ENCODE data around the gene XRCC1. TPM values are rescaled to one million over a fixed set of nuclear protein-coding genes. Genes with fewer than 3 reads are reported as not detected.
A peak's percentile ranks its signal among the peaks of the same experiment; 100 is the strongest.

XRCC1 gene
- total and polyA plus RNA-seq, 9 of the 15 experiments (the other 6 are each of a cell fraction or from before 2014, with no cell fraction given): 1.5 to 36.9 (median 24.9) TPM

DNA sequence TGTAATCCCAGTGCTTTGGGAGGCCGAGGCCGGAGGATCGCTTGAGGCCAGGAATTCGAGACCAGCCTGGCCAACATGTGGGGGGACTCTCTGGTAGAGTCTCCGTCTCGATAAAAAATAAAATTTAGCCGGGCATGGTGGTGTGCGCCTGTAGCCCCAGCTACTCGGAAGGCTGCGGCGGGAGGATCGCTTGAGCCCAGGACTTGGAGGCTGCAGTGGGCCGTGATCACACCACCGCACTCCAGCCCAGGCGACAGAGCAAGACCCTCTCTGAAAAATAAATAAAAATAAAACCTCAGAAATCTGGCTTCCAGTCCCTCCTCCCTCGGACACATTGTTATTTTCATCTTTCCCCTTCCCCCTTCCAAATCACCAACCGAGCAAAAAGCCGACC lies 20.3 kb upstream of the XRCC1 start (continued):
- TF ChIP-seq, protein P1, sequence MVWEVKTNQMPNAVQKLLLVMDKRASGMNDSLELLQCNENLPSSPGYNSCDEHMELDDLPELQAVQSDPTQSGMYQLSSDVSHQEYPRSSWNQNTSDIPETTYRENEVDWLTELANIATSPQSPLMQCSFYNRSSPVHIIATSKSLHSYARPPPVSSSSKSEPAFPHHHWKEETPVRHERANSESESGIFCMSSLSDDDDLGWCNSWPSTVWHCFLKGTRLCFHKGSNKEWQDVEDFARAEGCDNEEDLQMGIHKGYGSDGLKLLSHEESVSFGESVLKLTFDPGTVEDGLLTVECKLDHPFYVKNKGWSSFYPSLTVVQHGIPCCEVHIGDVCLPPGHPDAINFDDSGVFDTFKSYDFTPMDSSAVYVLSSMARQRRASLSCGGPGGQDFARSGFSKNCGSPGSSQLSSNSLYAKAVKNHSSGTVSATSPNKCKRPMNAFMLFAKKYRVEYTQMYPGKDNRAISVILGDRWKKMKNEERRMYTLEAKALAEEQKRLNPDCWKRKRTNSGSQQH (CRISPR knock-in tag; IDR thresholded peaks at IDR 0.05): no peak
- TF ChIP-seq GABPA (tag; conservative IDR thresholded peaks at IDR 0.05; ENCODE audit: low read depth): no peak
- TF ChIP-seq USF2 (CRISPR knock-in tag; IDR thresholded peaks at IDR 0.05): no peak
- no peak for TF ChIP-seq ZNF695 (CRISPR knock-in tag; IDR thresholded peaks at IDR 0.05)
- no peak for TF ChIP-seq RBM15 (IDR thresholded peaks at IDR 0.05; ENCODE audit: insufficient read depth, low read length)
- no peak for TF ChIP-seq ZNF140 (CRISPR knock-in tag; IDR thresholded peaks at IDR 0.05)
- TF ChIP-seq DACH1 (IDR thresholded peaks at IDR 0.05; ENCODE audit: partially characterized antibody): no peak
- no peak for TF ChIP-seq CLOCK (CRISPR knock-in tag; IDR thresholded peaks at IDR 0.05; ENCODE audit: borderline replicate concordance)
- no peak for TF ChIP-seq ZNF239 (CRISPR knock-in tag; IDR thresholded peaks at IDR 0.05)
- TF ChIP-seq, protein P2, sequence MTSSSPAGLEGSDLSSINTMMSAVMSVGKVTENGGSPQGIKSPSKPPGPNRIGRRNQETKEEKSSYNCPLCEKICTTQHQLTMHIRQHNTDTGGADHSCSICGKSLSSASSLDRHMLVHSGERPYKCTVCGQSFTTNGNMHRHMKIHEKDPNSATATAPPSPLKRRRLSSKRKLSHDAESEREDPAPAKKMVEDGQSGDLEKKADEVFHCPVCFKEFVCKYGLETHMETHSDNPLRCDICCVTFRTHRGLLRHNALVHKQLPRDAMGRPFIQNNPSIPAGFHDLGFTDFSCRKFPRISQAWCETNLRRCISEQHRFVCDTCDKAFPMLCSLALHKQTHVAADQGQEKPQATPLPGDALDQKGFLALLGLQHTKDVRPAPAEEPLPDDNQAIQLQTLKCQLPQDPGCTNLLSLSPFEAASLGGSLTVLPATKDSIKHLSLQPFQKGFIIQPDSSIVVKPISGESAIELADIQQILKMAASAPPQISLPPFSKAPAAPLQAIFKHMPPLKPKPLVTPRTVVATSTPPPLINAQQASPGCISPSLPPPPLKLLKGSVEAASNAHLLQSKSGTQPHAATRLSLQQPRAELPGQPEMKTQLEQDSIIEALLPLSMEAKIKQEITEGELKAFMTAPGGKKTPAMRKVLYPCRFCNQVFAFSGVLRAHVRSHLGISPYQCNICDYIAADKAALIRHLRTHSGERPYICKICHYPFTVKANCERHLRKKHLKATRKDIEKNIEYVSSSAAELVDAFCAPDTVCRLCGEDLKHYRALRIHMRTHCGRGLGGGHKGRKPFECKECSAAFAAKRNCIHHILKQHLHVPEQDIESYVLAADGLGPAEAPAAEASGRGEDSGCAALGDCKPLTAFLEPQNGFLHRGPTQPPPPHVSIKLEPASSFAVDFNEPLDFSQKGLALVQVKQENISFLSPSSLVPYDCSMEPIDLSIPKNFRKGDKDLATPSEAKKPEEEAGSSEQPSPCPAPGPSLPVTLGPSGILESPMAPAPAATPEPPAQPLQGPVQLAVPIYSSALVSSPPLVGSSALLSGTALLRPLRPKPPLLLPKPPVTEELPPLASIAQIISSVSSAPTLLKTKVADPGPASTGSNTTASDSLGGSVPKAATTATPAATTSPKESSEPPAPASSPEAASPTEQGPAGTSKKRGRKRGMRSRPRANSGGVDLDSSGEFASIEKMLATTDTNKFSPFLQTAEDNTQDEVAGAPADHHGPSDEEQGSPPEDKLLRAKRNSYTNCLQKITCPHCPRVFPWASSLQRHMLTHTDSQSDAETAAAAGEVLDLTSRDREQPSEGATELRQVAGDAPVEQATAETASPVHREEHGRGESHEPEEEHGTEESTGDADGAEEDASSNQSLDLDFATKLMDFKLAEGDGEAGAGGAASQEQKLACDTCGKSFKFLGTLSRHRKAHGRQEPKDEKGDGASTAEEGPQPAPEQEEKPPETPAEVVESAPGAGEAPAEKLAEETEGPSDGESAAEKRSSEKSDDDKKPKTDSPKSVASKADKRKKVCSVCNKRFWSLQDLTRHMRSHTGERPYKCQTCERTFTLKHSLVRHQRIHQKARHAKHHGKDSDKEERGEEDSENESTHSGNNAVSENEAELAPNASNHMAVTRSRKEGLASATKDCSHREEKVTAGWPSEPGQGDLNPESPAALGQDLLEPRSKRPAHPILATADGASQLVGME (CRISPR knock-in tag; IDR thresholded peaks at IDR 0.05): no peak
- TF ChIP-seq IFI16 (CRISPR knock-in tag; IDR thresholded peaks at IDR 0.05): no peak
- no peak for TF ChIP-seq ZNF146 (CRISPR knock-in tag; IDR thresholded peaks at IDR 0.05; ENCODE audit: unreplicated experiment)
- TF ChIP-seq ZNF77 (CRISPR knock-in tag; IDR thresholded peaks at IDR 0.05): no peak
- TF ChIP-seq SMARCB1 (IDR thresholded peaks at IDR 0.05; ENCODE audit: insufficient read length, low read depth): no peak
- no peak for TF ChIP-seq PHF20 (IDR thresholded peaks at IDR 0.05; ENCODE audit: partially characterized antibody)
- TF ChIP-seq ZNF561 (CRISPR knock-in tag; conservative IDR thresholded peaks at IDR 0.05): no peak
- no peak for TF ChIP-seq RFX1 (IDR thresholded peaks at IDR 0.05)
- no peak for TF ChIP-seq U2AF2 (optimal IDR thresholded peaks at IDR 0.05; ENCODE audit: low read depth, low read length)
- 0 out of 2 replicates have a peak, but pooled peaks have one; percentile 11 for TF ChIP-seq CC2D1A (IDR thresholded peaks at IDR 0.05)
- TF ChIP-seq SMARCA4 (IDR thresholded peaks at IDR 0.05): no peak
